TTC549 (cell line): ENCODE data around the gene DNAH11.
"Not testable (repeated sequence)": the region's sequence is repeated elsewhere in the genome, so short reads cannot be mapped to it uniquely, and the experiment has no call there.

ENCODE experiments used
- FAIRE-seq: peaks from 2 replicates; lab custom pipeline; 2012; peaks lifted over from hg19 to GRCh38; lab: Jason Lieb, UNC

The DNAH11 gene

DNA sequence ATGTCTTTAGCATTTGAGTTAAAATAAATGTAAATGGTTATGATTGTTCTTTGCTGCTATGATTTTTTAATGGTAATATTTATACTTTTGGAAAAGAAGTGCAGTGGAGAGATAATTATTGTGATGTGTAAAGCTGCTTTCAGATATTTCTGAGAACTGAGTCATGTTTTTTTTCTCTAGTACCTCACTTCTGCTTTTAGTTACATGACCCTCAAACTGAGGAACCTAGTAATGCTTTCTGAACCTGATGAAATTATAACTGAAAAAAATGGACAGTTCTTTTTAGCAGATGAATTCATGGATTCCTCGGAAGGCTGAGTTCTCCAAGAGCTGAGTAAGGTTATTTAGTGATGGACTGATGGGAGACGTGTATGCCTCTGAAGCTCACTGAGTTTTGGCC, 235.1 kb downstream of the DNAH11 start:
- FAIRE-seq, result no peak

- FAIRE-seq, result no peak
Observed at GRCh38 chr7:21778953-21779352, 236.1 kb downstream of the DNAH11 start.

GRCh38 chr7:21782996-21783395, 240.2 kb downstream of the DNAH11 start:
- no peak for FAIRE-seq

DNA sequence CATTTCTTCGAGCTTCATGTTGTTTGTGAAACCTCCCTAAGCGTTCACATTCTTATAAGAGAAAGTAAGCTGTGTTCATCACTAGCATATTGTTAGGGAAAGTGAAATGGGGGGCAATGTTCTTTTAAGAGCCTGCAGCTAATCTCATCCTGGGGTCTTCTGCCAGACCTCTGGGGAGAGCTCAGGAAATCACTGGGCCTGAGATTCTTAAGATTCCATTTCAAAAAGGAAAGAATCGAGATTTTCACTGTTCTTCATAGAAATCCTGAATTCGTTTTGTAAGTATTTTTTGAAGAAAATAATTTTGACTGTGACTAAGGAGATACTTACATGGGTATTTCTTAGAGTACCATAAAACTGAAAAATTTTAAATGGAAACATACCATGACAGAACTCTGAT, 242.2 kb downstream of the DNAH11 start:
- FAIRE-seq, result no peak

GRCh38 chr7:21805791-21806190, 263.0 kb downstream of the DNAH11 start:
- FAIRE-seq, result no peak

DNA sequence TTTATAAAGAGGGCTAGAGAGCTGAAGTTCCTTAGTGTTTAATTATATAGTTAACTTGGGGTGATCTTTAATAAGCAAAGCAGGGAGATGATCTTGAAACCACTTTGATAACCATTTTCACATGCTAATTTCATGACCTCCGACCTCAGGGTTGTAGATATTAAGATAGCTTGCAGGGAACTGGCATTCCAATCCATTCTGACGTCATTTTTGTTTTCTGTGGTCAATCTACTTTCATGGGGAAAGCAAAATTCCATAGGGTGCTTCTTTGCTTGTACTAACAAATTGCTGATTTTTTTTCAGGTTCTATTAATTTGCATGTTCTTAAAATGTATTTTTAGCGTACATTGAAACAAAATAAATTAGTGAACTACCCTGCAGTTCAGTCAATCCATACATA, 263.5 kb downstream of the DNAH11 start:
- no peak for FAIRE-seq

DNA sequence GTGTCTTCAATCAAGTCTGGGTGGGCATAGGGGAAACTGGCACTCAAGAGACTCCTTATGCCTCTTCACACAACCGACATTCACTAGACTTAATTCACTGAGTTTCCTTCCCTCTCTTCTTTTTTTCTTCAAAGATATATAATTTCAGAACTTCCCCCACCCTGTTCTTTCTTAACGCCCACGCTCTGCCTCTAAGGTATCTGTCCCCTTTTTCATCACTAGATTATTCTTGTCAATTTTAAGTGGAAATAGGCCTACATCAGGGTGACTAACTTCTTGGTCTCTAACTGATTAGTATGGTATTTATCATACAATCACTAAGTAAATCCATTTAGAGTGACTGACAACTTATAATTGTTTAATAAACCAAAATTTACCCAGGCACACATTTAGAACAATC, 276.2 kb downstream of the DNAH11 start:
- FAIRE-seq, result no peak

- FAIRE-seq, result no peak
Observed at GRCh38 chr7:21828841-21829240, 286.0 kb downstream of the DNAH11 start.

GRCh38 chr7:21829731-21830130, 286.9 kb downstream of the DNAH11 start:
- FAIRE-seq, result no peak

DNA sequence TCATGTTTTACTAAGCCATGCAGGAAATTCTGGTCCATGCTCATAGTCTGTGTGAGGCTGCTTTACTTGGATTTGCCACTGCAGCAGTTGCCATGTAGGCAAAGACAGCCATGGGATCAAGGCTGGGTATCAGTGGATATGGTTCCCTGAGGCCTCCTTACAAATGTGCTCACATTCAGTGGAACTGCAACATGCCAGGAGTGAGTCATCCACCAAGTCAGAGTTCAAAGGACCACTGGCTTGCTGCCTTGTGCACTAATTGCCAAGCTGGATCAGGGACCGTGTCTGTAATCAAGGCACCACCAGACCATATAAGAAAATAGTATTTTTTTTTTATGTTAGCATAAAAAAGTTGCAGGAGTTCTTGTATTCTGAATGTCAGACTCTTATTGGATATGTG, 301.9 kb downstream of the DNAH11 start:
- no peak for FAIRE-seq

GRCh38 chr7:21850531-21851285, 307.9 kb downstream of the DNAH11 start:
- no peak for FAIRE-seq

- no peak for FAIRE-seq
Observed at GRCh38 chr7:21851559-21851967, 308.7 kb downstream of the DNAH11 start.

DNA sequence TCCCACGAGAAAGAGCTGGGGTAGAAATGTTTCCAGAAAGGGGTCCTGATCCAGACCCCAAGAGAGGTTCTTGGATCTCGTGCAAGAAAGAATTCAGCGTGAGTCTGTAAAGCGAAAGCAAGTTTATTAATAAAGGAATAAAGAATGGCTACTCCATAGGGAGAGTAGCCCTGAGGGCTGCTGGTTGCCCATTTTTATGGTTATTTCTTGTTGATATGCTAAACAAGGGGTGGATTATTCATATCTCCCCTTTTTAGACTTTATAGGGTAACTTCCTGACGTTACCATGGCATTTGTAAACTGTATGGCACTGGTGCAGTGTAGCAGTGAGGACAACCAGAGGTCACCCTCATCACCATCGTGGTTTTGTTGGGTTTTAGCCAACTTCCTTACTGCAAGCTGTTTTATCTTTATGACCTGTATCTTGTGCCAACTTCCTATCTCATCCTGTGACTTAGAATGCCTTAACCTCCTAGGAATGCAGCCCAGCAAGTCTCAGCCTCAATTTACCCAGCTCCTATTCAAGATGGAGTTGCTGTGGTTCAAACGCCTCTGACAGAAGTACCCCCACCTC, 322.9 kb downstream of the DNAH11 start:
- not testable (repeated sequence) for FAIRE-seq

DNA sequence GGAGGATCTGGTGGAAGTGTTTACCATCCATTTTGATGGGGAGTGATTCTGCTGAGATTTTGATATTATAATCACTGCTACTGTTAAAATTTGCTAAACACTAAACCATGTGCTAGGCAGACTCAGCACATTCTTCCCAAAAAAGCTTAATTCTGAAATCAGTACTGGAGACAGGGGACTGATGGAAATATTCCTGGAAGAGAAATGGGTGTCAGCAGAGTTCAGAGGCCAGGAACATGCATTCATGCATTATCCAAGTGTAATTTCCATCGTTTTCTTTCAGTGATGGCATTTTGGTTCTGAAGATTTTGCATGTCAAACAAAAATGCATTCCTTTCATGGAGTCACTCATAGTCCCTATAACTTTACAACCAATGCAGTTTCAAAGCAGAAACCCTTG, 323.9 kb downstream of the DNAH11 start:
- FAIRE-seq, result no peak

DNA sequence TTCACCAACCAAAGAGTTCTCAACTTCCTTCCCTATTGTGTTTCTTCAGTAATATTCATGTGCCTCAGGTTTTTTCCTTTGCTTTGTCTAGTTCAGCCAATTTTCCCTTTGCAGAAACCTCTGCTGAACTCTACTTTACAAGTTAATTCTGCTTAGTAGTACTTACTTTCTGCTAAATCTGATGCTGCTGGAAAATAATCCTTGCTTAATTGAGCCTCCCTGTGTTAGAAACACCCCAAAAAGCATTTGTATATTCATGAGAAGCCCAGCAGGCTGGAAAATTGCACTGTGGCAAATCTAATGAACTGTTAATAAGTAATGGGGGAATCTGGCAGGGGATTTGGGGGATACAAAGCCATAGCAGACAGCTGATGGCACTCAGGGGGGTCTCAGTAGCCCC, 324.4 kb downstream of the DNAH11 start:
- FAIRE-seq, result no peak

GRCh38 chr7:21867816-21868575, 325.2 kb downstream of the DNAH11 start:
- no peak for FAIRE-seq

- no peak for FAIRE-seq
Observed at GRCh38 chr7:21868576-21868850, 325.7 kb downstream of the DNAH11 start.

GRCh38 chr7:21869785-21870402, 327.1 kb downstream of the DNAH11 start:
- FAIRE-seq, result no peak

- FAIRE-seq, result no peak
Observed at GRCh38 chr7:21883069-21883468, 340.2 kb downstream of the DNAH11 start.

- FAIRE-seq, result not testable (repeated sequence)
Observed at GRCh38 chr7:21883501-21883900, 340.7 kb downstream of the DNAH11 start.

DNA sequence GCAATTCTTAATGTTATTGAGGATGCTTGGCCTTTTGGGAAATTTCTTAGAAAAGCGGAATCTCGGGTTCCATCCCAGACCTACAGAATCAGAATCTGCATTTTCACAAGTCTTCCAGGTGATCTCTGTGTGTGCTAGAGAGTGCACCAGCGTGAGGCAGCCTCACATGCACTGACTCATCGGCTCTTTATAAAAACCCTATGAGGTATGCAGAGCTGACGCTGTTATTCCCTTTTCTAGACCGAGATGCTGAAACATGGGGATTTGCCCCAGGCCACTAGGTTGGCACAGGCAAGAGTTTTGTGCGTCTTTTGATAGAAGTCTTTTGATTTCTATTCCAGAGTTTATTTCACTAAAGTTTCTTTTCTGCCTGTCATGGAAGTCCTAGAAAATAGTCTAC, 341.7 kb downstream of the DNAH11 start:
- no peak for FAIRE-seq

DNA sequence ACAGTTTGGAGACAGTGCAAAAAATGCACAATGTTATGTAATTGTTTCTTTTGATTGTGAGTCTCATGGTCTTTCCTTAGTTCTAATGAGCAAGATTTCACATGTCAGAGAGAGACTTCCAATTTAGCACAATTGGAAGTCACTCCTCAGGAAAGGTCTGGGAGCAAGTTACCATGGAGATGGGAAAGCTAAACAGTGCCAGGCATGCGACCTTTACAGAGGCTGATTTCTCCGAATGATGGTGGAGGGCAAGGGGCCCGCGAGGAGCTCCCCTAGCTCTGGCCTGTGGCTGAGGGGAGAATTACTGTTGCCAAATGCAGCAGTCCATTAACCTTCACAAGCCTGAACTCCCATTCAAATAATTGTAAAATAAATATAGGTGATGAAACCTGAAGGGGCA, 343.6 kb downstream of the DNAH11 start:
- FAIRE-seq, result no peak

DNA sequence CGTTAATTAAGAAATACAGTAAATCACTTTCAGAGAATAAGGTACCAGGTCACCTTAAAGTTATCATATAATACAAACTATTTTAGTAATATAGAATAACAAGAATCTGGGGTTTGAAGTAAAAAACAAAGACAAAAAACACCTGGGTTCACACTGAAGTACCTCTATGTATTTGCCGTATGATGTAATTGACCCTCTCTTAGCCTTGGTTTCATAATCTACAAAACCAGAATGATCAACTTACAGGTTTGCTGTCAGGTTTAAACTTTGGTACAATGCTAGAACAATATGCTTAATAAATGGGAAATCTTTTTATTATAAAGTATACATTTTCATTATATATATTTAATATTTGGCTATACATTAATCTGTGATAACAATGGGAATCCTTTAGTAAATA, 344.5 kb downstream of the DNAH11 start:
- no peak for FAIRE-seq
